Hepatocyte (in vitro differentiated cells): ENCODE data around the gene RMC1. TPM values are rescaled to one million over a fixed set of nuclear protein-coding genes. Genes with fewer than 3 reads are reported as not detected.

ENCODE experiments used
- DNase-seq: peaks from one replicate; pipeline ENCODE4 v3.0.0-alpha.2; 2016; ENCODE audit warnings: low spot score
- H2AFZ ChIP-seq: fragments of 200-600 bp; sonication (generic); 2 replicates; pipeline ENCODE4 v1.6.0; 2016; ENCODE audit warnings: antibody characterized with exemption, mild to moderate bottlenecking
- H3K27ac ChIP-seq: fragments of 200-600 bp; sonication (generic); 2 replicates; pipeline ENCODE4 v1.5.1; 2016; ENCODE audit warnings: mild to moderate bottlenecking
- H3K27me3 ChIP-seq: fragments of 200-600 bp; sonication (generic); 2 replicates; pipeline ENCODE4 v1.6.1; 2016
- H3K36me3 ChIP-seq: fragments of 200-600 bp; sonication (generic); replicated peaks from 2 replicates; pipeline ENCODE4 v1.5.1; 2016; ENCODE audit warnings: low read depth; ENCODE audit not compliant: insufficient read depth
- H3K4me1 ChIP-seq: fragments of 200-600 bp; sonication (generic); 2 replicates; pipeline ENCODE4 v1.5.1; 2016; ENCODE audit warnings: mild to moderate bottlenecking, moderate library complexity; ENCODE audit not compliant: insufficient read depth
- H3K4me2 ChIP-seq: fragments of 200-600 bp; sonication (generic); 2 replicates; pipeline ENCODE4 v1.6.0; 2016
- H3K4me3 ChIP-seq: fragments of 200-600 bp; sonication (generic); 2 replicates; pipeline ENCODE4 v1.5.1; 2016; ENCODE audit warnings: mild to moderate bottlenecking
- H3K79me2 ChIP-seq: fragments of 200-600 bp; sonication (generic); 2 replicates; pipeline ENCODE4 v1.6.0; 2017; ENCODE audit warnings: mild to moderate bottlenecking
- H3K9me2 ChIP-seq: fragments of 200-600 bp; sonication (generic); replicated peaks from 2 replicates; pipeline ENCODE4 v1.6.0; 2017; ENCODE audit warnings: mild to moderate bottlenecking; ENCODE audit not compliant: insufficient read depth
- H3K9me3 ChIP-seq: fragments of 200-600 bp; sonication (generic); 2 replicates; pipeline ENCODE4 v1.5.1; 2016; ENCODE audit warnings: low read depth, mild to moderate bottlenecking
- H4K20me1 ChIP-seq: fragments of 200-600 bp; sonication (generic); 2 replicates; pipeline ENCODE4 v1.6.0; 2016; ENCODE audit warnings: mild to moderate bottlenecking; ENCODE audit not compliant: insufficient read depth, poor library complexity, severe bottlenecking
- CTCF ChIP-seq: fragments of 200-600 bp; sonication (generic); IDR thresholded peaks from 2 replicates; pipeline ENCODE4 v1.5.1; 2016; ENCODE audit warnings: antibody characterized with exemption, mild to moderate bottlenecking; ENCODE audit not compliant: poor library complexity
- EZH2 ChIP-seq: fragments of 200-600 bp; sonication (generic); IDR thresholded peaks from 2 replicates; pipeline ENCODE4 v1.6.1; 2016; ENCODE audit warnings: antibody characterized with exemption, mild to moderate bottlenecking, borderline replicate concordance
- EZH2phosphoT487 ChIP-seq: fragments of 200-600 bp; sonication (generic); IDR thresholded peaks from one replicate; pipeline ENCODE4 v1.6.1; 2018; ENCODE audit warnings: antibody characterized with exemption, mild to moderate bottlenecking, low read depth, moderate library complexity; ENCODE audit not compliant: unreplicated experiment, severe bottlenecking
- WGBS: methylation state at CpG from one replicate; pipeline ENCODE4 v1.1.6; 2016; ENCODE audit warnings: low lambda C conversion rate; ENCODE audit errors: missing lambda C conversion rate; 5-methylcytosine and 5-hydroxymethylcytosine counted together
- polyA plus RNA-seq: library from polyadenylated mRNA; unstranded; fragments of >200 nt; fragmentation: Nextera tagmentation; extraction: Ambion mirVana; gene quantifications from 2 replicates; pipeline ENCODE4 v1.2.1, GENCODE V29; 2016
- total RNA-seq: library from RNA; depleted of rRNA; stranded (reverse); fragments of >200 nt; gene quantifications from 2 replicates; pipeline ENCODE4 v1.2.3, GENCODE V29; 2014

The RMC1 gene
- total and polyA plus RNA-seq, 2 experiments from 2014 or later = 26.6 to 37.1 TPM

GRCh38 chr18:23551978-23552377 is 48.7 kb downstream of the RMC1 start:
- H3K27me3 ChIP-seq = no peaks in the 10 kb centered on the region
- H3K4me3 ChIP-seq = no peak overlapping the region
- no peaks in the 10 kb centered on the region for H3K9me2 ChIP-seq
- no peaks in the 10 kb centered on the region for H3K9me3 ChIP-seq
- no peak overlapping the region for H2AFZ ChIP-seq
- no peaks in the 10 kb centered on the region for H4K20me1 ChIP-seq
- 65% methylated on average over 3 of the region's 3 CpGs for WGBS
- H3K4me2 ChIP-seq = no peak overlapping the region
- no peak for DNase-seq
- H3K27ac ChIP-seq = no peak overlapping the region
- H3K36me3 ChIP-seq = no peaks in the 10 kb centered on the region
- TF ChIP-seq EZH2phosphoT487 = no peak
- no peak for TF ChIP-seq CTCF
- no peak for TF ChIP-seq EZH2
- H3K4me1 ChIP-seq = no peaks in the 10 kb centered on the region
- peaks cover 2% of the 10 kb centered on the region for H3K79me2 ChIP-seq

GRCh38 chr18:23552505-23552904 is 49.2 kb downstream of the RMC1 start:
- no peaks in the 10 kb centered on the region for H3K4me1 ChIP-seq
- no peaks in the 10 kb centered on the region for H4K20me1 ChIP-seq
- H3K4me2 ChIP-seq = no peak overlapping the region
- WGBS = 88% methylated on average over 11 of the region's 11 CpGs
- no peak for DNase-seq
- H2AFZ ChIP-seq = no peak overlapping the region
- no peaks in the 10 kb centered on the region for H3K27me3 ChIP-seq
- TF ChIP-seq EZH2phosphoT487 (no peak), EZH2 (no peak), CTCF (no peak)
- no peaks in the 10 kb centered on the region for H3K9me3 ChIP-seq
- no peaks in the 10 kb centered on the region for H3K36me3 ChIP-seq
- no peaks in the 10 kb centered on the region for H3K9me2 ChIP-seq
- no peak overlapping the region for H3K27ac ChIP-seq
- peaks cover 2% of the 10 kb centered on the region for H3K79me2 ChIP-seq
- H3K4me3 ChIP-seq = no peak overlapping the region

- peaks cover 5% of the 10 kb centered on the region for H3K36me3 ChIP-seq
- no peak overlapping the region for H3K4me3 ChIP-seq
- 94% methylated on average over 6 of the region's 6 CpGs for WGBS
- H3K27me3 ChIP-seq = no peaks in the 10 kb centered on the region
- no peak overlapping the region for H3K4me2 ChIP-seq
- no peak for DNase-seq
- no peaks in the 10 kb centered on the region for H3K9me2 ChIP-seq
- H3K27ac ChIP-seq = no peak overlapping the region
- no peaks in the 10 kb centered on the region for H3K9me3 ChIP-seq
- H4K20me1 ChIP-seq = no peaks in the 10 kb centered on the region
- TF ChIP-seq CTCF (no peak), EZH2phosphoT487 (no peak), EZH2 (no peak)
- no peak overlapping the region for H2AFZ ChIP-seq
- H3K4me1 ChIP-seq = no peaks in the 10 kb centered on the region
- peaks cover 2% of the 10 kb centered on the region for H3K79me2 ChIP-seq
Measured at GRCh38 chr18:23553887-23554286, 50.6 kb downstream of the RMC1 start.
